ENCODE data around the gene OOEP.

OOEP gene

DNA sequence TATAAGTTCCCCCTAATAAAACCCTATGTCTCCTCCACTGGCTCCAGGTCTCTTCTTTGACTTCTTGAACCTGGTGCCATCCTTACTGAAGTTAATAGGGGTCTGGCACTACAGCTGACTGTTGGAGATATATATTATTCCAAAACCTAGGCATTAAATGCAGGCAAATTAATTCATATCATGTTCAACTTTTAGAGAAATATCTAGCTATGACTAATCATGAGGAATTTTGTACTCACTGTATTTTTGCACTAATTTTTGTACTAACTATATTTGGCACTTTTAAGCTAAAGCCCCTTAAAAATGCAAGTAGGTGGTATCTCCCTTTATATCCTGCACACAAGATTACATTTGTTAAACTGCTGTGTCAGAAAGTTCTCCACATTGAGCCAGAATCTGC lies 26.5 kb downstream of the OOEP start:
- TF ChIP-seq SIN3A (IDR thresholded peaks at IDR 0.05; ENCODE audit: borderline replicate concordance, insufficient read depth, low read length), result no peak
- no peak for TF ChIP-seq POLR2AphosphoS5 (IDR thresholded peaks at IDR 0.05; ENCODE audit: low read depth, low read length)
- TF ChIP-seq, protein P1, sequence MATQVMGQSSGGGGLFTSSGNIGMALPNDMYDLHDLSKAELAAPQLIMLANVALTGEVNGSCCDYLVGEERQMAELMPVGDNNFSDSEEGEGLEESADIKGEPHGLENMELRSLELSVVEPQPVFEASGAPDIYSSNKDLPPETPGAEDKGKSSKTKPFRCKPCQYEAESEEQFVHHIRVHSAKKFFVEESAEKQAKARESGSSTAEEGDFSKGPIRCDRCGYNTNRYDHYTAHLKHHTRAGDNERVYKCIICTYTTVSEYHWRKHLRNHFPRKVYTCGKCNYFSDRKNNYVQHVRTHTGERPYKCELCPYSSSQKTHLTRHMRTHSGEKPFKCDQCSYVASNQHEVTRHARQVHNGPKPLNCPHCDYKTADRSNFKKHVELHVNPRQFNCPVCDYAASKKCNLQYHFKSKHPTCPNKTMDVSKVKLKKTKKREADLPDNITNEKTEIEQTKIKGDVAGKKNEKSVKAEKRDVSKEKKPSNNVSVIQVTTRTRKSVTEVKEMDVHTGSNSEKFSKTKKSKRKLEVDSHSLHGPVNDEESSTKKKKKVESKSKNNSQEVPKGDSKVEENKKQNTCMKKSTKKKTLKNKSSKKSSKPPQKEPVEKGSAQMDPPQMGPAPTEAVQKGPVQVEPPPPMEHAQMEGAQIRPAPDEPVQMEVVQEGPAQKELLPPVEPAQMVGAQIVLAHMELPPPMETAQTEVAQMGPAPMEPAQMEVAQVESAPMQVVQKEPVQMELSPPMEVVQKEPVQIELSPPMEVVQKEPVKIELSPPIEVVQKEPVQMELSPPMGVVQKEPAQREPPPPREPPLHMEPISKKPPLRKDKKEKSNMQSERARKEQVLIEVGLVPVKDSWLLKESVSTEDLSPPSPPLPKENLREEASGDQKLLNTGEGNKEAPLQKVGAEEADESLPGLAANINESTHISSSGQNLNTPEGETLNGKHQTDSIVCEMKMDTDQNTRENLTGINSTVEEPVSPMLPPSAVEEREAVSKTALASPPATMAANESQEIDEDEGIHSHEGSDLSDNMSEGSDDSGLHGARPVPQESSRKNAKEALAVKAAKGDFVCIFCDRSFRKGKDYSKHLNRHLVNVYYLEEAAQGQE (IDR thresholded peaks at IDR 0.05; ENCODE audit: insufficient read depth in 1 of 2, low read depth in 2 of 2, low read length in 2 of 2), result no peak
- TF ChIP-seq FOXP2 (optimal IDR thresholded peaks at IDR 0.05; ENCODE audit: borderline replicate concordance, extremely low read depth, extremely low read length, insufficient read depth), result no peak
- TF ChIP-seq TAF1 (IDR thresholded peaks at IDR 0.05; ENCODE audit: borderline replicate concordance, insufficient read depth, low read length), result no peak

DNA sequence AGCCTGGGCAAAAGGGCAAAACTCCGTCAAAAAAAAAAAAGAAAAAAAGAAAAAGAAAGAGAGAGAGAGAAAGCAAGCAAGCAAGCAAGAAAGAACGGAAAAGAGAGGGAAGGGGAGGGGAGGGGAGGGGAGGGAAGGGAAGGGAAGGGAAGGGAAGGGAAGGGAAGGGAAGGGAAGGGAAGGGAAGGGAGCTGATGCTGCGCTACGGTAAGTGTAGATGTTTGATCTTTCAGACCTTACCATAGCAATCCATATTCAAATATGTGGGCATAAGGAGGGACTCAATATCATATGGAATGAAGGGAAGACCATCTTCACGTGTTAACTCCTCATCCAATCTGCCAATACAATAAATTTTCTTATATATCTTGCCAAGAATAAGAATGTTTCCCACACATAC lies 27.5 kb downstream of the OOEP start:
- TF ChIP-seq, protein P1 (IDR thresholded peaks at IDR 0.05; ENCODE audit: insufficient read depth in 1 of 2, low read depth in 2 of 2, low read length in 2 of 2), result no peak
- no peak for TF ChIP-seq FOXP2 (optimal IDR thresholded peaks at IDR 0.05; ENCODE audit: borderline replicate concordance, extremely low read depth, extremely low read length, insufficient read depth)
- TF ChIP-seq SIN3A (IDR thresholded peaks at IDR 0.05; ENCODE audit: borderline replicate concordance, insufficient read depth, low read length), result no peak
- TF ChIP-seq TAF1 (IDR thresholded peaks at IDR 0.05; ENCODE audit: borderline replicate concordance, insufficient read depth, low read length), result no peak
- no peak for TF ChIP-seq POLR2AphosphoS5 (IDR thresholded peaks at IDR 0.05; ENCODE audit: low read depth, low read length)

DNA sequence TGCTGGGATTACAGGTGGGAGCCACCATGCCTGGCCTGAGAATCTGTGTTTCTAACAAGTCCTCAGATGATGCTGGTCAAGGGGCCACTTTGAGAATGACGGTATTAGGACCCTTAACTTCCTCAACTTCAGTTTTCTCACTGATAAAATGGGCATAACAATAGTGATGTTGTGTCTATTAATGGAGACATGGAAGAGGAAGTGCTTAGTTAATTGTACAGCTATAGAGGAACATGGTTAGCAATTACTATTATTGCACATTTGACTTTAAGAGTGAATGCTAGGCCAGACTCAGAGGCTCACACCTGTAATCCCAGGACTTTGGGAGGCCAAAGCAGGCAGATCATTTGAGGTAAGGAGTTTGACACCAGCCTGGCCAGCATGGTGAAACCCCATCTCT lies 28.4 kb downstream of the OOEP start:
- TF ChIP-seq SIN3A (IDR thresholded peaks at IDR 0.05; ENCODE audit: borderline replicate concordance, insufficient read depth, low read length) (no peak), FOXP2 (optimal IDR thresholded peaks at IDR 0.05; ENCODE audit: borderline replicate concordance, extremely low read depth, extremely low read length, insufficient read depth) (no peak), TAF1 (IDR thresholded peaks at IDR 0.05; ENCODE audit: borderline replicate concordance, insufficient read depth, low read length) (no peak), POLR2AphosphoS5 (IDR thresholded peaks at IDR 0.05; ENCODE audit: low read depth, low read length) (no peak)
- TF ChIP-seq, protein P1 (IDR thresholded peaks at IDR 0.05; ENCODE audit: insufficient read depth in 1 of 2, low read depth in 2 of 2, low read length in 2 of 2), result no peak

DNA sequence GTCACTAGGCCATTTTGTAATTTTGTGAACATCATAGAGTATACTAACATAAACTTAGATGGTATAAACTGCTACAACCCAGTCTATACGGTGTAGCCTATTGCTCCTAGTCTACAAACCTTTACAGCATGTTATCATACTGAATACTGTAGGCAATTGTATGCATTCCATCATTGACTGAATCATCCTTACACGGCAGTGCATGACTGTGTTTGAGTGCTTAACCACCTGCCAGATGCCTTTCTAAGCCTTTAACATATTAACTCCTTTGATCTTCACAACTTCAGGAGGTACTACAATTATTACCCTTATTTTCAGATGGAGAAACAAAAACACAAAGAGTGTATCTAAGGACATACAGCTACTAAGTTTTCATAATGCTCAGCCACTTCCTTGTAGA lies 29.6 kb downstream of the OOEP start:
- TF ChIP-seq TAF1 (IDR thresholded peaks at IDR 0.05; ENCODE audit: borderline replicate concordance, insufficient read depth, low read length), result no peak
- TF ChIP-seq, protein P1 (IDR thresholded peaks at IDR 0.05; ENCODE audit: insufficient read depth in 1 of 2, low read depth in 2 of 2, low read length in 2 of 2), result no peak
- no peak for TF ChIP-seq FOXP2 (optimal IDR thresholded peaks at IDR 0.05; ENCODE audit: borderline replicate concordance, extremely low read depth, extremely low read length, insufficient read depth)
- no peak for TF ChIP-seq POLR2AphosphoS5 (IDR thresholded peaks at IDR 0.05; ENCODE audit: low read depth, low read length)
- TF ChIP-seq SIN3A (IDR thresholded peaks at IDR 0.05; ENCODE audit: borderline replicate concordance, insufficient read depth, low read length), result no peak

DNA sequence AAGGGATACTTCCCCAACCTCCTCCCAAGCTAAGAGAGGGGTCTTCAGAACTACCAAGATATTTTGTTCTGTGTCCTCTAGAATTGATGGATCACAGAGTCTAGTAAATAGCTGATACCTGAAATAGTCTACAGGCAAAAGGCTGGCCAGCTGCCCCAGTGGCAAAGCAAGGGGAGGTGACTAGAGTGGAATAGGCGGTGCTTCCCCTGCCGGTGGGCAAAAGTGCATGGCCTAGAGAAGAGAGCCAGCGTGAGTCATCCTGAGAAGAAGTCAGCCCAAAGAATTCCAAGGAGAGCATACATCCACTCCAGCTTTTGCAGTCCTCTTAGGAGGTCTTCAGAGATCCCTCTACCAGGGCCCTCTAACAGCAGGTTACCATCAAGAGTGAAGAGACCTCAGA lies 30.4 kb downstream of the OOEP start:
- no peak for TF ChIP-seq TAF1 (IDR thresholded peaks at IDR 0.05; ENCODE audit: borderline replicate concordance, insufficient read depth, low read length)
- TF ChIP-seq POLR2AphosphoS5 (IDR thresholded peaks at IDR 0.05; ENCODE audit: low read depth, low read length), result no peak

Data from PFSK-1 (cell line).